Measurements from ENCODE around the gene NCOA3. TPM values are rescaled to one million over a fixed set of nuclear protein-coding genes. Genes with fewer than 3 reads are reported as not detected.

The NCOA3 gene
- total and polyA plus RNA-seq, 10 of the 15 experiments (the other 5 are each of a cell fraction or from before 2014, with no cell fraction given) = 16.9 to 96.2 (median 73.6) TPM

- TF ChIP-seq, protein P1, sequence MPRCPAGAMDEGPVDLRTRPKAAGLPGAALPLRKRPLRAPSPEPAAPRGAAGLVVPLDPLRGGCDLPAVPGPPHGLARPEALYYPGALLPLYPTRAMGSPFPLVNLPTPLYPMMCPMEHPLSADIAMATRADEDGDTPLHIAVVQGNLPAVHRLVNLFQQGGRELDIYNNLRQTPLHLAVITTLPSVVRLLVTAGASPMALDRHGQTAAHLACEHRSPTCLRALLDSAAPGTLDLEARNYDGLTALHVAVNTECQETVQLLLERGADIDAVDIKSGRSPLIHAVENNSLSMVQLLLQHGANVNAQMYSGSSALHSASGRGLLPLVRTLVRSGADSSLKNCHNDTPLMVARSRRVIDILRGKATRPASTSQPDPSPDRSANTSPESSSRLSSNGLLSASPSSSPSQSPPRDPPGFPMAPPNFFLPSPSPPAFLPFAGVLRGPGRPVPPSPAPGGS (IDR thresholded peaks at IDR 0.05; ENCODE audit: borderline replicate concordance, insufficient read depth, low read depth, low read length, poor library complexity, severe bottlenecking) = no peak
- TF ChIP-seq JUNB (IDR thresholded peaks at IDR 0.05) (peak; percentile 32), RUNX3 (IDR thresholded peaks at IDR 0.05; ENCODE audit: low read length) (peak; percentile 46; the same call in 1 of the 2 replicates), CREM (IDR thresholded peaks at IDR 0.05; ENCODE audit: low read depth) (0 out of 2 replicates have a peak, but pooled peaks have one; percentile 17), MTA2 (IDR thresholded peaks at IDR 0.05; ENCODE audit: low read depth) (peak; percentile 40; the same call in 1 of the 2 replicates), TCF7 (IDR thresholded peaks at IDR 0.05; ENCODE audit: borderline replicate concordance) (no peak), EGR1 (IDR thresholded peaks at IDR 0.05; ENCODE audit: borderline replicate concordance in 1 of 2, low read depth in 2 of 2, low read length in 2 of 2) (no peak), NFIC (IDR thresholded peaks at IDR 0.05; ENCODE audit: low read depth, low read length) (peak; percentile 20; the same call in 1 of the 2 replicates), HDAC2 (IDR thresholded peaks at IDR 0.05) (no peak), IKZF1 (conservative IDR thresholded peaks at IDR 0.05) (peak; percentile 43), EP300 (IDR thresholded peaks at IDR 0.05; ENCODE audit: borderline replicate concordance in 1 of 2, control insufficient read depth in 1 of 2, low read depth in 2 of 2, low read length in 2 of 2) (no peak), SMAD5 (IDR thresholded peaks at IDR 0.05; ENCODE audit: low read depth) (no peak), RELA (IDR thresholded peaks at IDR 0.05; ENCODE audit: borderline replicate concordance, partially characterized antibody) (no peak), CBX3 (IDR thresholded peaks at IDR 0.05; ENCODE audit: borderline replicate concordance, low read depth) (no peak)
- TF ChIP-seq, protein P2, sequence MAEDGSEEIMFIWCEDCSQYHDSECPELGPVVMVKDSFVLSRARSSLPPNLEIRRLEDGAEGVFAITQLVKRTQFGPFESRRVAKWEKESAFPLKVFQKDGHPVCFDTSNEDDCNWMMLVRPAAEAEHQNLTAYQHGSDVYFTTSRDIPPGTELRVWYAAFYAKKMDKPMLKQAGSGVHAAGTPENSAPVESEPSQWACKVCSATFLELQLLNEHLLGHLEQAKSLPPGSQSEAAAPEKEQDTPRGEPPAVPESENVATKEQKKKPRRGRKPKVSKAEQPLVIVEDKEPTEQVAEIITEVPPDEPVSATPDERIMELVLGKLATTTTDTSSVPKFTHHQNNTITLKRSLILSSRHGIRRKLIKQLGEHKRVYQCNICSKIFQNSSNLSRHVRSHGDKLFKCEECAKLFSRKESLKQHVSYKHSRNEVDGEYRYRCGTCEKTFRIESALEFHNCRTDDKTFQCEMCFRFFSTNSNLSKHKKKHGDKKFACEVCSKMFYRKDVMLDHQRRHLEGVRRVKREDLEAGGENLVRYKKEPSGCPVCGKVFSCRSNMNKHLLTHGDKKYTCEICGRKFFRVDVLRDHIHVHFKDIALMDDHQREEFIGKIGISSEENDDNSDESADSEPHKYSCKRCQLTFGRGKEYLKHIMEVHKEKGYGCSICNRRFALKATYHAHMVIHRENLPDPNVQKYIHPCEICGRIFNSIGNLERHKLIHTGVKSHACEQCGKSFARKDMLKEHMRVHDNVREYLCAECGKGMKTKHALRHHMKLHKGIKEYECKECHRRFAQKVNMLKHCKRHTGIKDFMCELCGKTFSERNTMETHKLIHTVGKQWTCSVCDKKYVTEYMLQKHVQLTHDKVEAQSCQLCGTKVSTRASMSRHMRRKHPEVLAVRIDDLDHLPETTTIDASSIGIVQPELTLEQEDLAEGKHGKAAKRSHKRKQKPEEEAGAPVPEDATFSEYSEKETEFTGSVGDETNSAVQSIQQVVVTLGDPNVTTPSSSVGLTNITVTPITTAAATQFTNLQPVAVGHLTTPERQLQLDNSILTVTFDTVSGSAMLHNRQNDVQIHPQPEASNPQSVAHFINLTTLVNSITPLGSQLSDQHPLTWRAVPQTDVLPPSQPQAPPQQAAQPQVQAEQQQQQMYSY (CRISPR knock-in tag; IDR thresholded peaks at IDR 0.05) = no peak
Observed at GRCh38 chr20:47456952-47457724, 44.5 kb upstream of the NCOA3 start (continued).

All from GM12878 (cell line).